Mesothelial cell of epicardium (in vitro differentiated cells): ENCODE measurements around the gene LRMDA. TPM values are rescaled to one million over a fixed set of nuclear protein-coding genes. Genes with fewer than 3 reads are reported as not detected.
A peak's percentile ranks its signal among the peaks of the same experiment; 100 is the strongest.
"Not testable (repeated sequence)": the region's sequence is repeated elsewhere in the genome, so short reads cannot be mapped to it uniquely, and the experiment has no call there.

ENCODE experiments used
- DNase-seq, 2 experiments: peaks; one replicate each; pipeline ENCODE4 v3.0.0; 2021; ENCODE audit warnings: low spot score in 2 of 2; ENCODE audit not compliant: unreplicated experiment in 2 of 2
- H3K27ac Mint-ChIP-seq: 2 replicates; pipeline ENCODE4 v1.8.0; 2021; ENCODE audit warnings: mixed read lengths
- H3K27me3 Mint-ChIP-seq: 2 replicates; pipeline ENCODE4 v1.8.0; 2021; ENCODE audit warnings: low read depth, mixed read lengths
- H3K36me3 Mint-ChIP-seq: 2 replicates; pipeline ENCODE4 v1.8.0; 2021; ENCODE audit warnings: mixed read lengths
- H3K4me1 Mint-ChIP-seq: 2 replicates; pipeline ENCODE4 v1.8.0; 2021; ENCODE audit warnings: mixed read lengths
- H3K4me3 Mint-ChIP-seq: 2 replicates; pipeline ENCODE4 v1.8.0; 2021; ENCODE audit warnings: mild to moderate bottlenecking, moderate library complexity, mixed read lengths
- H3K9me3 Mint-ChIP-seq: 2 replicates; pipeline ENCODE4 v1.8.0; 2021; ENCODE audit warnings: mixed read lengths
- total RNA-seq: library from RNA; stranded (reverse); gene quantifications from 3 replicates; pipeline ENCODE4 v1.2.1, GENCODE V29; 2021
- TF ChIP-seq, protein P1 (sequence below): fragments of 200-600 bp; sonication (generic); IDR thresholded peaks from one replicate; pipeline ENCODE4 v1.5.0; 2021; ENCODE audit warnings: antibody characterized with exemption; ENCODE audit not compliant: unreplicated experiment

LRMDA gene
- total RNA-seq, 1 donor from 2014 or later, result 2.0 TPM

GRCh38 chr10:76576276-76576962 lies 1145.0 kb downstream of the LRMDA start:
- Mint-ChIP-seq H3K4me3 (no peak overlapping the region), H3K9me3 (peaks cover 37% of the 10 kb centered on the region), H3K27ac (no peak overlapping the region), H3K27me3 (no peaks in the 10 kb centered on the region), H3K36me3 (peaks cover 4% of the 10 kb centered on the region), H3K4me1 (peaks cover 10% of the 10 kb centered on the region)
- TF ChIP-seq, protein P1, sequence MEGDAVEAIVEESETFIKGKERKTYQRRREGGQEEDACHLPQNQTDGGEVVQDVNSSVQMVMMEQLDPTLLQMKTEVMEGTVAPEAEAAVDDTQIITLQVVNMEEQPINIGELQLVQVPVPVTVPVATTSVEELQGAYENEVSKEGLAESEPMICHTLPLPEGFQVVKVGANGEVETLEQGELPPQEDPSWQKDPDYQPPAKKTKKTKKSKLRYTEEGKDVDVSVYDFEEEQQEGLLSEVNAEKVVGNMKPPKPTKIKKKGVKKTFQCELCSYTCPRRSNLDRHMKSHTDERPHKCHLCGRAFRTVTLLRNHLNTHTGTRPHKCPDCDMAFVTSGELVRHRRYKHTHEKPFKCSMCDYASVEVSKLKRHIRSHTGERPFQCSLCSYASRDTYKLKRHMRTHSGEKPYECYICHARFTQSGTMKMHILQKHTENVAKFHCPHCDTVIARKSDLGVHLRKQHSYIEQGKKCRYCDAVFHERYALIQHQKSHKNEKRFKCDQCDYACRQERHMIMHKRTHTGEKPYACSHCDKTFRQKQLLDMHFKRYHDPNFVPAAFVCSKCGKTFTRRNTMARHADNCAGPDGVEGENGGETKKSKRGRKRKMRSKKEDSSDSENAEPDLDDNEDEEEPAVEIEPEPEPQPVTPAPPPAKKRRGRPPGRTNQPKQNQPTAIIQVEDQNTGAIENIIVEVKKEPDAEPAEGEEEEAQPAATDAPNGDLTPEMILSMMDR, result no peak
- DNase-seq, result no peak

GRCh38 chr10:76577455-76577854 lies 1146.0 kb downstream of the LRMDA start:
- Mint-ChIP-seq H3K9me3 (peaks cover 34% of the 10 kb centered on the region), H3K27ac (no peak overlapping the region), H3K4me1 (peaks cover 21% of the 10 kb centered on the region), H3K4me3 (no peak overlapping the region), H3K27me3 (no peaks in the 10 kb centered on the region), H3K36me3 (peaks cover 4% of the 10 kb centered on the region)
- DNase-seq, result no peak
- TF ChIP-seq, protein P1, result no peak

- peak overlapping the region; percentile 69 for H3K27ac Mint-ChIP-seq
- no peak for DNase-seq
- H3K36me3 Mint-ChIP-seq, result no peaks in the 10 kb centered on the region
- H3K4me3 Mint-ChIP-seq, result no peak overlapping the region
- peaks cover 33% of the 10 kb centered on the region for H3K4me1 Mint-ChIP-seq
- TF ChIP-seq, protein P1, result no peak
- H3K27me3 Mint-ChIP-seq, result no peaks in the 10 kb centered on the region
- peaks cover 15% of the 10 kb centered on the region for H3K9me3 Mint-ChIP-seq
These were observed 1150.3 kb downstream of the LRMDA start for GRCh38 chr10:76581506-76582256.

GRCh38 chr10:76582531-76582930 lies 1151.1 kb downstream of the LRMDA start:
- TF ChIP-seq, protein P1, result no peak
- Mint-ChIP-seq H3K9me3 (peaks cover 12% of the 10 kb centered on the region), H3K36me3 (no peaks in the 10 kb centered on the region), H3K27ac (peak overlapping the region; percentile 68), H3K4me3 (no peak overlapping the region), H3K4me1 (peaks cover 33% of the 10 kb centered on the region), H3K27me3 (no peaks in the 10 kb centered on the region)
- DNase-seq, result no peak

GRCh38 chr10:76583711-76584161 lies 1152.3 kb downstream of the LRMDA start:
- H3K36me3 Mint-ChIP-seq, result no peaks in the 10 kb centered on the region
- no peaks in the 10 kb centered on the region for H3K27me3 Mint-ChIP-seq
- H3K9me3 Mint-ChIP-seq, result peaks cover 4% of the 10 kb centered on the region
- H3K27ac Mint-ChIP-seq, result peak overlapping the region; percentile 94
- H3K4me1 Mint-ChIP-seq, result peaks cover 33% of the 10 kb centered on the region
- DNase-seq, result no peak
- TF ChIP-seq, protein P1, result no peak
- no peak overlapping the region for H3K4me3 Mint-ChIP-seq

DNA sequence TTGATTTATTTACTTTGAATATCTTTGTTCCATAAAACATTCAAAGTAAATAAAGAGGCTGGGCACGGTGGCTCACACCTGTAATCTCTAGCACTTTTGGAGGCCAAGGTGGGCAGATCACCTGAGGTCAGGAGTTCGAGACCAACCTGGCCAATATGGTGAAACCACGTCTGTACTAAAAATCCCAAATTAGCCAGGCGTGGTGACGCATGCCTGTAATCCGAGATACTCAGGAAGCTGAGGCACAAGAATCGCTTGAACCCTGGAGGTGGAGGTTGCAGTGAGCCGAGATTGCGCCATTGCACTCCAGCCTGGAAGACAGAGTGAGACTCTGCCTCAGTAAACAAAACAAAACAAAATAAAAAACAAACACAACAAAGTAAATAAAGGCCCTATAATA lies 1153.0 kb downstream of the LRMDA start:
- not testable (repeated sequence) for DNase-seq, H3K9me3 Mint-ChIP-seq, H3K4me3 Mint-ChIP-seq, H3K27me3 Mint-ChIP-seq, H3K36me3 Mint-ChIP-seq
- H3K27ac Mint-ChIP-seq, result peak overlapping the region; percentile 94
- H3K4me1 Mint-ChIP-seq, result peaks cover 33% of the 10 kb centered on the region
